CD4-positive, alpha-beta T cell treated with Interleukin-4 for 1 hour (primary cell): ENCODE data around the gene FTO.
"Not testable (repeated sequence)": the region's sequence is repeated elsewhere in the genome, so short reads cannot be mapped to it uniquely, and the experiment has no call there.

Experiments
- DNase-seq, 2 donors: peaks; one replicate each; pipeline ENCODE4 v3.0.0-alpha.2; 2020 to 2022

The FTO gene

DNA sequence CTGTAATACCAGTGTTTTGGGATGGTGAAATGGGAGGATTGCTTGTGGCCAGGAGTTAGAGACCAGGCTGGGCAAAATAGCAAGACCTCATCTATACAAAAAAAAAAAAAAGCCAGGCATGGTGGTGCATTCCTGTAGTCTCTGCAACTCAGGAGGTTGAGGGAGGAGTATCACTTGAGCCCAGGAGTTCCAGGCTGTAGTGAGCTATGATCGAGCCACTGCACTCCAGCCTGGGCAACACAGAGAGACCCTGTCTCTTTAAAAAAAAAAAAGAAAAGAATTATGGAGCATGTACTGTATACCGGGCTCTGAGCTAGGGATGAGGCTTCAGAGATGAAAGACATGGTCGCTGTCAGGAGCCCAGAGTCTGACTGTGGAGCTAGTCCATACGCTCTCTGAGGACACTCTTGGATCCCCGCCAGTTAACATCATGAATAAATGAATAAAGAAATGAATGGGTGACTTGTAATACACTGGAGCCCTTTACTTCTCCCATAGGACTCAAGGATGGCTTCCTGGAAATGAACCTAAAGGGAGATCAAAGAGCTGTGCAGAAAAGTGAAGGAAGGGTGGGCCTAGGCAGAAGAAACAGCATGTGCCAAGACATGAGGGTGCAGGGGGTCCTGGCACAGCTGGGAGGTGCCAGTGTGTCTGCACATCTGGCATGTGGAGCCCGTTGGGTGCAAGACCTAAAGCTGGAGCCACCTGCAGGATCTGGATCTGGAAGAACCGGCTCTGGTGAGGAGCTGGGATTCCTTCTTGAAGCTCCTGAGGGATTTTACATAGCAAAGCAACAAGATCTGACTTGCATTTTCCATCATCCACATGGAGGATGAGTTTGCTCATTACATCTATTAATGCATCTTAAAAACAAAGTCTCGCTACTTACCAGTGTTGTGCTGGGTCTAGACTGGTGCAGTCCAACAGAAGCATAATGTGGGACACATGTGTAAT lies 462.2 kb downstream of the FTO start:
- DNase-seq, result no peak

DNA sequence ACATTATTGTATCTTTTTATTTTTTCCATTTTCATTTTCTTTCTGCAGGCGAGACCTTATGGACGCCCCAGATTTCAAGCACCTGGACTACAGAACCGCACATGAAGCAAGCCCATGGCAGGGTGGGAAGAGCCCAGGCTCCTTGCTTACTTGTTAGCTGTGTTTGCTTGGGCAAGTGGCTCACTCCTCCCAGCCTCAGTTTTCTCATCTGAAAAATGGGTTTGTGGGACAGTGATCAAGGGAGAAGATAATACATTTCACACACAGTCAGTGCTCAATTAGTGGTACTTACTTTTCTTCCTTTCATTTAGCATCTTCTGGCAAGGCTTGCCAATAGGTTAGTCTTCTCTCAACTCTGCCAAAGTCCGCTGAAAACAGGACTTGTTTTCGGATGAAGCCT lies 465.2 kb downstream of the FTO start:
- DNase-seq, result no peak

DNA sequence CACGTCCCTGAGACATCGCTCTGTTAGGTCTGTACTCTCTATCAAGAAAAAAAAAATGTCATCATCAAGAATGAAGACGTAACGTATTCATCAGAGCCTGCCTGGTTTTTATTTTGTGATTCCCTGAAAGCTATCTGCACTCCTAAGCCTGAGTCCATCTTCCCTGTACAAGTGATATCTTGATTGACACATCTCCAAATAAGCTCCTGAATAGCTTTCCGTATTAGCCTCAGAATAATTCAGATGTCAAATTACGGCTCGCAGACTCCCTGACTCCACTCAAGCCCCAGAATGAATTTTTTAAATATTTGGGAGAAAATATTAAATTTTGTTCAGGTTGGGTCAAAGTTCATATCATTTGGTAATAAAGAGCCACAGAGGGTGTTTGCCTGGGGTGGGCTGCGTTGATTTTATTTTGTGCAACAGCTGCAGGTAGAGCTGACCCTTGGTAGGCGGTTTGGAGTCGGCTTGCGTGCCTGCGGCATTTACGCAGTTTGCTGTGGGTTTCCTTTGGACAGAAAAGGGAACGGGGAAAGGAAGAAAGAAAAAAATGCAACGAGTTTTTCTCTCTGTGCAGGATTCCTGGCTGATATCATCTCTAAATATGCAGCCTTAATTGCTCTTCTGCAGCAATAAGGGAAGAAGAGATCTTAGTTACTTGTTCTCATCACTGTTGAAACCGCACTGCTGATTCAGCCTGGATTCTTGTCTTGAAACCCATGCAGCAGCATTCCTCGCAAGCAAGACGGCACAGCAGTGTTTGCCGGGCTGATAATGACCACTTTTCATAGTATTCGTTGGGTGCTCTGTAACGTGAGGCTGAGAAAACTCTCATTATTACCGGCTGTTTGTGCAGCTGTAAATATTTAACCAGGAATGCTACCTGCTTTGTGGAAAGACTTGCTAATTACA lies 467.9 kb downstream of the FTO start:
- no peak for DNase-seq

DNA sequence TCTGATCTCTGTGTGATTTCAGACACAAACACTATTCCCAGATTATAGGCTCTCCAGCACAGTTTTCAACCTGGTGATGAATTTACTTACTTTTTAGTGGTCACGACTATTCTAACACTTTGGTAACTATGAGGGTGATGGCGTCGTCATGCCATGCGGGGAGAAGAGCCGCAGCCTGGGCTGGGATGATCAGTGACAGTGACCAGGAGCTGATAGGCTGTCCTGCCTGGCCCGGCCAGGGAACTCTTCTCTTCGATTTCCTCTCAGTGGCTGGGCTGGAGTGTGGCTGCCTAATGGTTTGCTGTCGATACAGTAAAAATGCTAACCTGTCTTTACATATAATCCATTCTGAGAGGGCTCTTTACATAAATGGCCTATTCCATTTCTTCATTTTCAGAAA lies 469.5 kb downstream of the FTO start:
- no peak for DNase-seq

DNA sequence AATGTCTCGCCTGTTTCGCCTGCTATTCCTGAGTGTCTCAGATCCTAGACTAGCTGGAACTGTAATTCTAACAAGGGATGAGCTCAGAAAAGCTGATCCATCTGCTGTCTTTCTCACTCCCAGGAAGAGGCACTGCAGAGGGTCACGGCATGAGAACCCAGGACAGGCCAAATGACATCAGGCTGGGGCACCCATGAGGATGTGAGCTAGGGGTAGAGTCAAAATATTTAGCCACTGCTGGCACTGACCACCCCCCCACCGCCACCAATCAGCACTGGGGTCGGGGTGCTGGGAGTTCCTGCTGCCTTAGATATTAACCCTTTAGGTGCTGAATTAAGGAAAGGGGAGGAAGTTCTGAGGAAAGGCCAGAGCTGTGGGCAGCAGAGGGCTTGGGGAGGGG lies 470.2 kb downstream of the FTO start:
- no peak for DNase-seq

DNA sequence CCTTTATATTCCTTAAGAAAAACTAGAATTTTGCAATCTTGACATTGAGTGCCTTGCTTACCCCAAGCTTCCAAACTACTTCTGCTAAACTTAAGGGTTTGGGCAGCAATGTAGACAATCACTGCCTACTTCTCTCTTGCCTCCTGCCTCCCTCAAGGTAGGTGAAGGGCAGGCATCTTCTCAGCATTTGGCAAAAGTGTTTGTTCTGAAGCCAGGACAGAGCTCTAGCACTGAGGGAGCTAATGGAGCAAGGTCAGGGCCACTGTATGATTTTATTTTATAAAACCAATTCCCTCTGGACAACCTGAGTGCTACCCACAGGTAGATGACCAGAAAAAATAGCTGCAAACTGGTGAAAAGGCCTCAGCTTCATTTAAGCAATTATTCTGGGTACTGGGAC lies 470.8 kb downstream of the FTO start:
- no peak for DNase-seq

DNA sequence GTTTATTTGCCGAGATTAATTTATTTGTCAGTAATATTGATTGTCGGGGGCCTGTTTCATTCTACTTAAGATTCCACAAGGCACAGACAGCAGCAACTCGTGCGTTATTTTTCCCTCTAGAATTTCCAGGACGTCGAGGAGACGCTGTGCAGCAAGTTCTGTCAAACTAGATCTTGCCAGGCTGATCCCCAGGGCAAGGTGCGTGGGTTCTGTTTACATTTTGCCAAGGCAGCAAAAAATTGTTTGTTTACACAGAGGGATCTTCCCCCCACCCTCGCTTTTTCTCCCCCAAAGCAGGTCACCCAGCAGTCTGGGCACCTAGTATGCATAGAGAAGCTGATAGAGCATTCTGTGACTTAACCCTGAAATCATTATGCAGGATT lies 471.2 kb downstream of the FTO start:
- DNase-seq, result no peak

DNA sequence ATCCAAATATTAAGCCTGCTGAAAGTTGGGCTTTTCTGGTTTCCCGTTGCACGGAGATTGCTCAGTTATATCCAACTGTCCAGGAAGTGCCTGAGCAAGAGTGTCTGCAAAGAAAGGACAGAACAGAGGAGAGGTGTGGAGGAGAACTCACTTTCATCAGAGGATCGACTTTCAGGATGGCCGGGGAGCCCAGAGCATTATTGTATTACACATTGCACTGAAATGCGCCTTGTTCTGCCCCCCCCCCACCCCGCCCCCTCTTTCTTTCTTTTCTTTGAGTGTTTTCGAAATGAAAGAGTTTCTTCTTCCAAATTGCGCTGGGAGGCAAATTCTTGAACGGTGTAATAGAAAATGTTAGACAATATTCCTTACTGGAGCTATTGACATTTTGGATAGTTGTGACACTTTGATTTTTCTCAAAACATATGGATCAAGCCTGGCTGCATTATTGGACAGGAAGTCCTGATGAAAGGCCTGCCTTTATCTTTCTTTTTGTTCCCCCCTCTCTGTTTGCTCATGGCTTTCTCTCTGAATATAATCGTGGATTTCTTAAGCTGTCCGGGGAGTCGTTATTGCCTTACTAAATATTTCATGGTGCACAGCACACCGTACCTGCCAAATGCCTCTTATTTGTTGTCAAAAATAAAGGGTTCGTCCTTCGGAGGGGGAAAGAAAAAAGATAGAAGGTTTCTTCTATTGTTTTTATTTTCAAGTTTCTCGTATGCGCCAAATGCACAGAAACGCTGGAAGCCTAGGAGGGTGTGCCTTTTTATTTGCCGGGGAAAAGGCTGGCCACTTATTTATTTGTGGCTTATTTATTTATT lies 471.8 kb downstream of the FTO start:
- DNase-seq, result no peak

DNA sequence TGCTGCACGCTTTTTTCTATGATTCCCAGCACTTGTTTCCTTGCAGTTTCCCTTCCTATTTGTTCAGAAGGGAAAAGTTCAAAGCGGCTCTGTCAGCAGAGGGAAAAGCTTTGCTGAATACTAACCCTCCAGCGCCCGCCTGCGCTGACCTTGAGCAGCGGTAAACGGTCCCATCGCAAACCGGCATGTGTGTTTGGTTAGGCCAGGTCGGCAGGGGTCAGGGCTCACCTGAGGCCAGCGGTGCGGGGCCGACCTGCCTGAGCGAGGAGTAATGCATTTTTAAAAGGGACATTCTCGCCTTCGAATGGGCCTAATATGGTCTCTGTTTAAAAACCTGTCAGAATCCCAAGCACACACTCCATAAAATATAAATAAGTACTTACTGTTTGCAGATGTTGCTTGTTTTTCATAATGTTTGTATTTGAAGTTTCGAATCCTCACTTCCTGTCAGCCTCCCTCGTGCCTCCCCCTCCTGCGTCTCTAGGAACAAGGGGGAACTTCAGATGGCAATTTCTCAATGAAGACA lies 472.5 kb downstream of the FTO start:
- no peak for DNase-seq

DNA sequence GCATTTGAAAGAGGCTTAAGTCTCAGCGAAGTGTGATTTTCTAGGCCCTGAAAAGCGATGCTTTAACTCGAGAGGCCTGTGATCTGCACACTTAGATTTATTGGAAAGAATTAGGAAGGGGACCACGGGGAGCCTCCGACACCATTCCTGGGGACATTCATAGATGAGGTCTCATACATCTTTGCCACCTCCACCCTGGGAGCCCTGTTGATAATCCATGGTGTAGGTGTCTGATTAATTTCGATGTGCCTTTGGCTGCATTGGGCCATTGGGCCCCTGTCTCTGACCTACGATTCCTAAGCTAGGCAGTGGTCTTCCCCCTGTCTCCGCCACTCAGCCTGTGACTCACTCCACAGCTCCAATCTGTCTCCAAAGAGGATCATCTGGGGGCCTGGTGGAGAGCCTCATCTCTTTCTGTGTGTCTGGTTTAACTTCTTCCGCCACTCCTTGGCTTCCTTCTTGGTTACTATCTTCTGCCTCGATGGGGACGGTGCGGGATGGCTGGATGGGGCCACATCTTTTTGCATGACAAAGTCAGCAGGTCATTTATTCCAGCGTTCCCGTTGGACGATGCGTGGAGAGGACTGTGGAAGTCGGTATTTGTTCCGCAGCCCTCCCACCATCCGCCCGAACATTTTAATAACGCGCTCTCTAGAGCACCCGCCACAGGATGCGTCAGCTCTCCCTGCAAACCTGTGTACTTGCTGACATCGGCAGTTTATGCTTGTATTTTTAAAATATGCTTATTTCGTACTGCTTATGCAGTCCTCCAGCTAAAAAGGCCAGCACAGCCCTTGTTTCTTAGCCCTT lies 473.3 kb downstream of the FTO start:
- DNase-seq, result no peak

DNA sequence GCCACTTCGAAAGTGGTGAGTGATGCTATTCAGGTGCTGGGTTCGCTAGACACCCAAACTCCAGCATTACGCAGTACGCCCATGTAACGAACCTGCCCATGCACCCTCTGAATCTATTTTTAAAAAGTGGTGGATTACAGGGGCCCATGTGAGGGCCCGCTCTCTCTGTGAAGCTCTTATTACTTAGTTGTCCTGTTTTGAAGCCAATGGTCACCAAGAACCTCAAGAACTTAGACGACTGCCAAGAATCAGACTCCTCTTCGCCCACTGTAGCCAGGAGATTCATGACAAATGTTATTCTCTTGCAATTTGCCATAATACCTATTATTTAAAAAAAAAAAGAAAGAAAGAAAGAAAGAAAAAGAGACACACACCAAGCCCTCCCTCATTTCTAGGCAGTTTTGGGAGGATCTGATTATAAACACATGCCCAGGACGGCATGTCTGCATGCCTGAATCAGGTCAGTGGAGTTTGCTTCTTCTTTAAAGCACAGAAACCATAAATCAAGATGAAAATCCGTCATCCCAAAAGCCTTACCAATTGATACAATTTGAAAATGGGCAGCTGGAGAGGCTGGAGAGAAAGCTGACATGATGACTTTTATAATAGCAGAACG lies 474.0 kb downstream of the FTO start:
- DNase-seq, result no peak

DNA sequence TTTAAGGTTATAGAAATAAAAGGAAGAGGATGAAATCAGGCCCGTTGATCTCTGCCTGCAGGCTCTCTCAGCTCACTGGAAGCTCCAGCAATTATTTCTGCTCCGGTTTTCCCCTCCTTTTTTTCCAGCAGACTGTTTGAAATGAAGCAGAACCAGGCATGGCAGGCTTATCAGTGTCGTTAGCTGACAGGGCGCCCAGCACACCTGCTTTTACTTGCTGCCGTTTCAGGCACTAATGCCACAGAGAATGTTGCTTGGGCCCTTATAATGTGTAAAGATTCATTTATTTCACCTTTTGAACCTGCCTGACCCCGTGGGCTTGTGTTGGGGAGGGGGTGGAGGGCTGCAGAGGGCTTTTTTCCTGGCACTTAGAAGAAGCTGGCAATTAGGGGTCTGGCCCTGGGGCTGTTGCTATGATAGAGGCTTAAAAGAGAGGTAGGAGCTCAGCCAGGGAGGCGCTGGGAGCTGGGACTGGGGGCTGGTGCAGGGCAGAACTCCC lies 474.6 kb downstream of the FTO start:
- DNase-seq, result no peak

DNA sequence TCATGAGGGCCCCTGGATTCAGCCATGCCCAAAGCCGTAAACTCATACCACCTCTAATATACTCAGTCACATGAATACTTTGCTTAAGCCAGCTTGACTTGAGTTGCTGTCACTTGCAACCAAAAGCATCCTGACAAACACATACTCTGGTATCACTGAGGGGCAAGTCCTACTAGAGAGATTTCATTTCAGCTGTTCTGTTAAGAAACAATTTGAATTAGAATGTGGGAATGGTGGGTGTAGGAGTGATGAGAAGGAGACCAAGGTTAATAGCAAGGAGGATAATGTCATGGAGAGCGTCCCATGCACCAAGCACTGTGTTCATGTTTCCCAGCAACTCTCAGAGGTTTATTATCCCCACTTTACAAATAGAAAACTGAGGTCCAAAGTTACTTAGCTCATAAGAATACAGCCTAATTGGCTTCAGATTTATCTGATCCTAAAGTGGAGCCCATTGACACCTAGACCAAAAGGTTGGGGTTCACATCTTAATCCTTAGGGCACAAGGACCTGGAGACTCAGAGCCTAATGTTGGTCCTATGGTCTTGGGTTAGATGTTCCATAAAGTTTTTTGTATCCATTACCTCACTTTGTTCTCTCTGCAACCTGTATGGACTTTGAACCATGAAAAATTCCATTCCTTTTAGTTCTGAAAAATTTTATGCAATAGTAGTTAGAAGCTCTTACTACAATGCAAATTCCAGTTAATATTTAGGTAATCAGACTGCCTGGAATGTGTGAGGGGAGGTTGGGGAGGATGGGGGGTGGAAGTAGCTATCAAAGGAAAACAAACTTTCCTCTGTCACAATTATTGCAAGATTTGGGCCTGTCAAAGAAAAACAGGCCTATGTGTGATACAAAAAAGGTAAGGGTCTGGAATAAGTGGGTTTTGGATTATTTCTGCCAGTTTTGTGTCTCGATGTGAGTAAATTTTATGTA lies 476.7 kb downstream of the FTO start:
- DNase-seq, result no peak

DNA sequence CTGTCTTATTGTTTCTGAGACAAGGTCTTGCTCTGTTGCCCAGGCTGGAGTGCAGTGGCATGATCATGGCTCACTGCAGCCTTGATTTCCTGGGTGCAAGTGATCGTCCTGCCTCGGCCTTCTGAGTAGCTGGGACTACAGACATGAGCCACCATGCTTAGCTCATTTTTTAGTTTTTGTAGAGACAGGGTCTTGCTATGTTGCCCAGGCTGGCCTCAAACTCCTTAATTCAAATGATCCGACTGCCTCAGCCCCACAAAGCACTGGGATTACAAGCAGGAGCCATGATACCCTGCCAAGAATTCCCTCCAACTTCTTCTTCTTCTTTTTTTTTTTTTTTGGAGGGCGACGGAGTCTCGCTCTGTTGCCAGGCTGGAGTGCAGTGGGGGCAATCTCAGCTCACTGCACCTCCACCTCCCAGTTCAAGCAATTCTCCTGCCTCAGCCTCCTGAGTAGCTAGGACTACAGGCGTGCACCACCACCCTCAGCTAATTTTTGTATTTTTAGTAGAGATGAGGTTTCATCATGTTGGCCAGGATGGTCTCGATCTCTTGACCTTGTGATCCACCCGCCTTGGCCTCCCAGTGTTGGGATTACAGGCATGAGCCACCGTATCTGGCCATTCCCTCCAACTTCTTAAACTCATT lies 477.9 kb downstream of the FTO start:
- not testable (repeated sequence) for DNase-seq

DNA sequence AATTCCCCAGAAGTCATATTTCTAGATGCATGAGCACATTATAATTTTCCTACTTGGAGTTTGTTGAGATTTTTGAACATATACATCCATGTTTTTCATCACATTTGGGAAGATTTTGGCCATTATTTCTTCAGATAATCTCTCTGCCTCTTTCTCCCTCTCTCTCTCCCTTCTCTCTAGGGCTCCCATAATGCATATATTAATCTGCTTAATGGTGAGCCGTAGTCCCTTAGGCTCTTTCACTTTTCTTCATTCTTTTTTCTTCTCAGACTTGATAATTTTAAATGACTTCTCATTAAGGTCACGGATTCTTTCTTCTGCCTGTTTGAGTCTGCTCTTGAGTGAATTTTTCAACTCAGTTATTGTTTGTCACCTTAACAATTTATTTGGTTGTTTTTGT lies 481.1 kb downstream of the FTO start:
- DNase-seq, result no peak

DNA sequence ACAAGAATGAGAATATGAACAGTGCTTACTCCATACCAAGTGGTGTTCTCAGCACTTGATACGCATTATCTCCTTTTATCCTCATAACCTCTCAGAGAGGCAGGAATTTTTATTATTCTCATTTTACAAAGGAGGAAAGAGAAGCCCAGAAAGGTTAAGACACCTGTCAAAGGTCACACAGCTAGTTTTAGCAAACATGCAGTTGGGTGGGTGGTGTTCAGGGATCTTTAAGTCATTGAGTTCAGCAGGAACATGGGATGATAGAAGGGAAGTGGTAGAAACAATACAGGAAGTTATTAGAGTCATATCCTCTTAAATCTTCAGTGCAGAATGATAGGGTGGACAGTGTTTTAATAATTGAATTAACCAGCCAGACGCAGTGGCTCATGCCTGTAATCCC lies 487.2 kb downstream of the FTO start:
- no peak for DNase-seq

DNA sequence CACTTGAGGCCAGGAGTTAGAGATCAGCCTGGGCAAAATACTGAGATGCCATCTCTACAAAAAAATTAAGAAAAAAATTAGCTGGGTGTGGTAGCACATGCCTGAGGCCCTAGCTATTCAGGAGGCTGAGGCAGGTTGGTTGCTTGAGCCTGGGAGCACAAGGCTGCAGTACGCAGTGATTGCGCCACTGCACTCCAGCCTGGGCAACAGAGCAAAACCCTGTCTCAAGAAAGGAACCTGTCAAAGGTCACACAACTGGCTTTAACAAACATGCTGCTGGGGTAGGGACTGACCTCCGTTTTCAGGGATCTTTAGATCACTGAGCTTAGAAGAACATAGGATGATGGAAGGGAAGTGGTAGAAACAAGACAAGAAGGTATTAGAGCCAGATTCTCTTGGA lies 487.6 kb downstream of the FTO start:
- DNase-seq, result no peak

DNA sequence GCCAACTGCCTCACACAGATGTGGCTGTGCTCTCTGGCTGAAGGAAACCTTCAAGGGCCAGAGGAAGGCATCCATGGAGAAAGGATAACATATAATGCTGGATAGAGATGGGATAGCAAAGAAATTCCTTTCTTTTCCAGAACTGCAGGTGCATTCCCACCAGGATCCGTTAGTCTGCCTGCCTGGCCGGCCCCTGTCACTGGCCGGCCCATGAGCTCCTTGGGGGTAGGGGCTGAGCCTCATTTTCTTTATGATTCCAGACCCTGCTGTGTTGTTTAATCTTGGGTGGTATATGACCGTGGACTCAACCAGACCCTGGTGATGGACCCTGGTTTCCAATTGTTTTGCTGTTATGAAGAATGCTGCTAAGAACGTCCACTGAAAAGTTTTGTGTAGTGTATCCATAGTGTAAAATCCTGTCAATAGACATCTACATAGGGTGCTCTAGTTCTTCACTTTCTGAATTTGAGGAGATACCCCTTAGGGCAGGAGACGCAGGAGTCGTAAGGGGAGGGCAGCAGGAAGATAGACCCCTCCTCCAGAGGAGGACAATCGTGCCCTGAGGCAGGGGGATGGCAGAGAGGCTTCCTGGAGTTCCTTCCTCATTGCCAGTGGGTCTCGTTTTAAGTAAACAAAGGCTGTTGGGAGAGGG lies 489.2 kb downstream of the FTO start:
- DNase-seq, result no peak
